Heart left ventricle (tissue), 16 donors: Measurements from ENCODE around the gene TMEM179B. TPM values are rescaled to one million over a fixed set of nuclear protein-coding genes. Genes with fewer than 3 reads are reported as not detected.
A peak's percentile ranks its signal among the peaks of the same experiment; 100 is the strongest.

ENCODE experiments used
- ATAC-seq, 4 donors: fragments of 200-7000 bp; cut with Tn5 transposase; one replicate each; pipeline ENCODE4 v1.9.1; 2020 to 2022; ENCODE audit warnings: moderate library complexity in 4 of 4, mild to moderate bottlenecking in 3 of 4, moderate number of reproducible peaks in 1 of 4
- DNase-seq, 5 donors: peaks; one replicate each; pipeline ENCODE4 v3.0.0-alpha.2; 2020
- H3K27ac ChIP-seq, 12 donors: fragments of 200-600 bp; sonication (generic) in 4 of 12; one replicate each; pipeline versions ENCODE4 v1.5.0 to v1.8.0; 2016 to 2022; ENCODE audit warnings: mild to moderate bottlenecking in 2 of 12
- H3K27me3 ChIP-seq, 9 donors: fragments of 200-600 bp; sonication (generic) in 2 of 9; one replicate each; pipeline versions ENCODE4 v1.5.1 to v1.8.0; 2016 to 2022; ENCODE audit warnings: mild to moderate bottlenecking in 3 of 9
- H3K36me3 ChIP-seq, 9 donors: fragments of 200-600 bp; sonication (generic) in 2 of 9; one replicate each; pipeline versions ENCODE4 v1.5.0 to v1.8.0; 2018 to 2022; ENCODE audit warnings: mild to moderate bottlenecking in 2 of 9
- H3K4me1 ChIP-seq, 12 donors: fragments of 200-600 bp; sonication (generic) in 4 of 12; one replicate each; pipeline versions ENCODE4 v1.5.0 to v1.8.0; 2016 to 2022; ENCODE audit warnings: mild to moderate bottlenecking in 3 of 12
- H3K4me3 ChIP-seq, 12 donors: fragments of 200-600 bp; sonication (generic) in 4 of 12; one replicate each; pipeline versions ENCODE4 v1.5.0 to v1.8.0; 2017 to 2022; ENCODE audit warnings: mild to moderate bottlenecking in 9 of 12, moderate library complexity in 4 of 12
- H3K9me3 ChIP-seq, 12 donors: fragments of 200-600 bp; sonication (generic) in 4 of 12; one replicate each; pipeline versions ENCODE4 v1.5.0 to v1.8.0; 2016 to 2022; ENCODE audit warnings: mild to moderate bottlenecking in 1 of 12
- CTCF ChIP-seq, 12 donors: fragments of 200-600 bp; sonication (generic) in 4 of 12; IDR thresholded peaks; one replicate each; pipeline versions ENCODE4 v1.5.0 to v1.8.0; 2018 to 2022; ENCODE audit warnings: antibody characterized with exemption in 12 of 12, mild to moderate bottlenecking in 5 of 12
- POLR2A ChIP-seq, 2 donors: fragments of 450-650 bp; IDR thresholded peaks; one replicate each; pipeline ENCODE4 v1.6.1; 2017; ENCODE audit warnings: antibody characterized with exemption in 2 of 2, mild to moderate bottlenecking in 2 of 2, moderate library complexity in 2 of 2
- WGBS, 4 donors: extraction: QIAGEN DNeasy Blood & Tissue Kit in 2 of 4; methylation state at CpG; one replicate each; pipeline versions ENCODE4 v1.1.5 to v1.1.7; 2013 to 2018; 5-methylcytosine and 5-hydroxymethylcytosine counted together
- intact Hi-C, 10 donors: fragments of 100-400 bp; cut with DNase I; formaldehyde crosslinking; loops; one replicate each; pipeline versions ENCODE4 v1.11.1 to v1.14.2; 2022
- polyA plus RNA-seq, 2 donors: library from polyadenylated mRNA; stranded (reverse); fragments of 200-250 nt; gene quantifications; one replicate each; pipeline ENCODE4 v1.2.3, GENCODE V29; 2013
- total RNA-seq, 9 donors: library from RNA; depleted of rRNA in 2 of 9; stranded (reverse); fragments of >200 nt in 2 of 9; fragmentation: NEBNext Ultra II Directional in 3 of 9; extraction: Animal tissue kit (Norgen Biotek cat#: 25700) in 3 of 9; gene quantifications; one replicate each; pipeline versions ENCODE4 v1.1.0 to v1.2.4, GENCODE V29; 2016 to 2023
- donor health status: ischemic (EF 13 %, LVEDD 7.1; RV severe dilation, severe dysfunction).
- donor health status: healthy with polysubstance abuse.
- donor health status: DM: no; HTN: yes; CAD: no.
- donor health status: DM: no; HTN: no; CAD: no.
- donor health status: ischemic (EF 25% LVEDD 6.9; RV normal size, moderate dysfunction).
- donor health status: ischemic (EF 25% LVEDD 5.7; RV mildly dilated, moderate dysfunction).
- donor health status: healthy.
- donor health status: DM: yes; HTN: yes; CAD: no.
- donor health status: ischemic (EF 35%, LVEDD 5.7; RV mildly dilated, moderate dysfunction).
- donor health status: nonischemic (EF 11% LVEDD 7.7; RV severe dilation, severe dysfunction).
- donor health status: DM: yes; HTN: yes; CAD: no.
- donor health status: PGD.
- donor health status: ischemic (EF 29% LVEDD 5.4; RV normal size, mild dysfunction).
- donor health status: nonischemic (EF 23%, LVEDD 6.1; RV moderate dilation, normal function).

The TMEM179B gene
- total and polyA plus RNA-seq, 11 donors: 14.7 to 47.3 (median 22.3) TPM

DNA sequence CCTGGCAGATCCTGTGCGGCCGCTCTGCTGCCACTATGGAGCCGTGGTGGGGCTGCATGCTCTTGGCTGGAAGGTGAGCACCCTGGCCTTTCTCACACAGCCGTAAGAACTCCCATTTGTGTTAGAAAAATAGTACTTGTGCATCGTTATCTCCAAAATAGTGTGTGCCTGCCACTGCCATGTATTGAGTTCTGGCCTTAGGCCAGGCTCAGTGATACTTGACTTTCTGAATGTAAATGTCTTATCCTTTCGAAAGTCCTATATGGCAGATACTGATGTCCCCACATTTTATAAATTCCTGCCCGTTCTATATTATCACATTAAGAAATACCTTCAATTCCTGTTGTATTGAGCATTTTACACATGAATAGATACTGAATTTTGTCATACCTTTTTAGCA, 4.4 kb upstream of the TMEM179B start:
- intact Hi-C loops: no loop called here
- WGBS, 4 donors: 87 to 98% (median 89%) methylated on average over 7 of the region's 7 CpGs

GRCh38 chr11:62786318-62787004, 741 bp upstream of the TMEM179B start:
- H3K4me3 ChIP-seq: peak overlapping the region; percentile 83 to 100 (median 92)
- peak overlapping the region; percentile 88 to 100 (median 98) for H3K27ac ChIP-seq
- 1% methylated on average over 21 to 51 of the region's 51 CpGs for WGBS, 4 donors
- TF ChIP-seq POLR2A (IDR thresholded peaks at IDR 0.05): no peak
- TF ChIP-seq CTCF (IDR thresholded peaks at IDR 0.05): peak in 11 of 12 donors; percentile 92 to 98 (median 94)
- H3K27me3 ChIP-seq: no peaks in the 10 kb centered on the region
- DNase-seq (peak; percentile 90 to 93 (median 91)), ATAC-seq (peak; percentile 55 to 85 (median 84))
- peaks cover 0 to 50% (median 35%) of the 10 kb centered on the region in 9 donors for H3K36me3 ChIP-seq
- intact Hi-C loops: loop anchor here (1.0 to 5.0 kb wide), 10 partner anchors 16 to 96 kb away; partner anchors contain the start of genes NXF1 (in 1 of the 10), SLC3A2 (in 1 of the 10), STX5 (in 1 of the 10) and TAF6L (in 1 of the 10)
- peaks cover 6 to 49% (median 41%) of the 10 kb centered on the region in 12 donors for H3K4me1 ChIP-seq
- H3K9me3 ChIP-seq: no peaks in the 10 kb centered on the region

More for the DNA sequence above, 4.4 kb upstream of the TMEM179B start:
- Histone ChIP-seq H3K36me3 (peaks cover 0 to 58% (median 41%) of the 10 kb centered on the region in 9 donors), H3K27me3 (no peaks in the 10 kb centered on the region), H3K4me3 (no peak overlapping the region), H3K27ac (no peak overlapping the region), H3K9me3 (no peaks in the 10 kb centered on the region), H3K4me1 (peaks cover 6 to 13% (median 10%) of the 10 kb centered on the region in 12 donors)
- TF ChIP-seq POLR2A (IDR thresholded peaks at IDR 0.05) (no peak), CTCF (IDR thresholded peaks at IDR 0.05) (no peak)
- no peak for ATAC-seq
- peak in 1 of 5 donors; percentile 27 for DNase-seq

GRCh38 chr11:62788991-62789390, 1.8 kb downstream of the TMEM179B start:
- Histone ChIP-seq H3K27ac (peak overlapping the region in 7 of 12 donors; percentile 4 to 97 (median 18)), H3K4me1 (peaks cover 6 to 62% (median 51%) of the 10 kb centered on the region in 12 donors)
- WGBS, 4 donors: 62 to 74% (median 68%) methylated on average over 5 of the region's 5 CpGs

More at GRCh38 chr11:62788991-62789390, 1.8 kb downstream of the TMEM179B start:
- peaks cover 0 to 51% (median 40%) of the 10 kb centered on the region in 9 donors for H3K36me3 ChIP-seq
- ATAC-seq (no peak), DNase-seq (no peak)
- intact Hi-C loops: loop anchor here in 6 of 10 donors (5.0 kb wide), 2 partner anchors 73 to 93 kb away; partner anchors contain the start of gene SLC3A2 (in 1 of the 6)
- no peaks in the 10 kb centered on the region for H3K27me3 ChIP-seq
- no peaks in the 10 kb centered on the region for H3K9me3 ChIP-seq
- TF ChIP-seq CTCF (IDR thresholded peaks at IDR 0.05) (no peak), POLR2A (IDR thresholded peaks at IDR 0.05) (no peak)
- peak overlapping the region in 3 of 12 donors; percentile 25 to 95 (median 92) for H3K4me3 ChIP-seq
